HG02571 (cell line): Measurements from ENCODE around the gene MMS22L.

Experiments used
- ATAC-seq: cut with Tn5 transposase; IDR thresholded peaks from one replicate; pipeline ENCODE4 v1.9.1; 2021; ENCODE audit warnings: mild to moderate bottlenecking, moderate library complexity; ENCODE audit not compliant: unreplicated experiment

MMS22L gene

DNA sequence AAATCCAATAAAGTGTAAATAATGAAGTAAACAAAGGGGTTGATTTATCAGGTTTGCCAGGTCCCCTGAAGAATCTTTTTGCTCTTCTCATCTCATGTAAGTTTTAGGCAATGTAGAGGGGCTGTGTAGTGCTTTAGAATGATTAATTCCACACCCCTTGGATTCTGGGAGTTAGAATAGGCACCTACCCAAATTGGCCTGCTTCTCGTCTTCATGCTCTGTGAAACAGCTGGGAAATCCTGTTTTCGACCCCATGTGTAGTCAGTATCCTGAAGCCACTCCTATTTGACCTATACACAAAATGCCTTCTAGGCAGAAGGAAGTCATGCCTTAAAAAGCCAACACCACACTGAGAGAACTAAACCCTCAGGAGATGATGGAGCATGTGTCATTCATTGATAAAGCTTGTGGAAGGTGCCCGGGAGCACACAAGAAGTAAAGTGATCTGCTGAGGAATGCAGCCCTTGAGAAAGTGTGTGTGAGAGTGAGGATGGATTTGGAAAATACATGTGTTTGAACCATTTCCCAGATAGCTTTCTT, 187.6 kb downstream of the MMS22L start:
- ATAC-seq = no peak

DNA sequence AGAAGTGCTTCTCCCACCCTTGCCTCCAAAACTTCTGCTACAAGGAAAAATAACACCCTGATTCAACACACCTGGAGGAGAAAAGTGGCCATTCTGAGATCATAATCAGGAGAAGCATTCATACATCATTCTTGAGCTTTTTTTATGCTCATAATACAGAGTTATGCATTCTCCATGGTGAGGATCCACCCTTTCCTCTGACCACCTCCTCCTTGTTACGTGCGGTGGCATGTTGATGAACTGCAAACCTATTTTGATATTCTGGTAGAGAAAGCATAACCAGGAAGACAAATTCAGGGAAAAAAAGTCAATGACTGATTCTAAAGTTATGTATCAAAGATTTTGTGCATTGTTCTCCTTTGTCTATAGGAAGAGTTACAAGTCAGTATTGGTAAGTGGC, 188.6 kb downstream of the MMS22L start:
- no peak for ATAC-seq

DNA sequence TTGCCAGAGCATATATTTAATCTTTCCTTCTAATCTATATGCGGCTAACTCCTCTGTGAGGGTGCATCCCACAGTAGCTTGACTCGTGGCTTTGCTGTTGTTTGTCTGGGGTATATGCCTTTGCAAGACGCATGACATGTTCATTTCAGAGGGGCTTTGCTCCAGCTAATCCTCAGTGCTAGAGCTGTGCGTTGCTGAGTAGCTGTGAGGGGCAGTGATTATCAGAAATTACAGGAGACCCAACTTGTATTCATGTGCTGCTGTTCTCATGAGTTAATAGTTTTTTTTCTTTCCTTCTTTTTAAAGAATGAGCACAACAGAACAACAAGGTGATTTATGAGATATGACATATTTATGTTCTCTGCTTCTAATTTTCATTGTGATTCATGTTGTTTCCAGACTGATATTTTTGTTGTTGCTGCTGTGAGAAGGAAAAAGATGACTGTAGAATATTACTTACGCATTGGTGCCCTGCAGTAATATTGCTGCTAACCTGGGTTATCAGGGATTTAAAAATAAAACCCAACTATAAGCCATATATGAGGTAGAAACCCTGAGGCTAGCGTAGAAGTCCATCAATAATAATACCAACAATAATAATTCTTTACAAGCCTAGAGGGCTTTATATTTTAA, 190.2 kb downstream of the MMS22L start:
- no peak for ATAC-seq
